Karpas-422 (cell line): Measurements from ENCODE around the gene WDR19. TPM values are rescaled to one million over a fixed set of nuclear protein-coding genes. Genes with fewer than 3 reads are reported as not detected.

ENCODE experiments used
- DNase-seq: peaks from one replicate; pipeline ENCODE4 v3.0.0-alpha.2; 2015
- H2AFZ ChIP-seq: fragments of 200-600 bp; sonication (generic); 2 replicates; pipeline ENCODE4 v1.6.1; 2014; ENCODE audit warnings: antibody characterized with exemption, low read length, mixed read lengths
- H3K27ac ChIP-seq: fragments of 200-600 bp; sonication (generic); 2 replicates; pipeline ENCODE4 v1.5.1; 2014; ENCODE audit warnings: mild to moderate bottlenecking, low read length, moderate library complexity
- H3K27me3 ChIP-seq: fragments of 200-600 bp; sonication (generic); 2 replicates; pipeline ENCODE4 v1.6.1; 2014; ENCODE audit warnings: low read length, mixed read lengths
- H3K36me3 ChIP-seq: fragments of 200-600 bp; sonication (generic); 2 replicates; pipeline ENCODE4 v1.6.1; 2014; ENCODE audit warnings: low read length, mixed read lengths; ENCODE audit not compliant: insufficient read depth
- H3K4me1 ChIP-seq: fragments of 200-600 bp; sonication (generic); 2 replicates; pipeline ENCODE4 v1.6.1; 2014; ENCODE audit warnings: mild to moderate bottlenecking, low read length, mixed read lengths
- H3K4me2 ChIP-seq: fragments of 200-600 bp; sonication (generic); 2 replicates; pipeline ENCODE4 v1.6.1; 2014; ENCODE audit warnings: low read length, low read depth, mild to moderate bottlenecking; ENCODE audit not compliant: poor library complexity, severe bottlenecking
- H3K4me3 ChIP-seq: fragments of 200-600 bp; sonication (generic); 2 replicates; pipeline ENCODE4 v1.5.1; 2014; ENCODE audit warnings: mild to moderate bottlenecking, antibody characterized with exemption, low read length, mixed read lengths
- H3K79me2 ChIP-seq: fragments of 200-600 bp; sonication (generic); 2 replicates; pipeline ENCODE4 v1.6.1; 2014; ENCODE audit warnings: mild to moderate bottlenecking, low read length, mixed read lengths
- H3K9ac ChIP-seq: fragments of 200-600 bp; sonication (generic); 2 replicates; pipeline ENCODE4 v1.6.0; 2014; ENCODE audit warnings: low read length
- H3K9me2 ChIP-seq: fragments of 200-600 bp; sonication (generic), shearing (Covaris generic); replicated peaks from 2 replicates; pipeline ENCODE4 v1.6.0; 2014; ENCODE audit warnings: mild to moderate bottlenecking, low read length, moderate library complexity; ENCODE audit not compliant: insufficient read depth
- H3K9me3 ChIP-seq: fragments of 300-700, 200-600 bp; sonication (generic); 2 replicates; pipeline ENCODE4 v1.6.1; 2014; ENCODE audit warnings: low read length, mixed read lengths
- H4K20me1 ChIP-seq: fragments of 200-600 bp; sonication (generic); 2 replicates; pipeline ENCODE4 v1.6.1; 2014; ENCODE audit warnings: mild to moderate bottlenecking, antibody characterized with exemption, low read length, low read depth; ENCODE audit not compliant: insufficient read depth
- small RNA-seq: library from RNA; depleted of rRNA; stranded (forward); fragments of <200 nt; gene quantifications from one replicate; pipeline ENCODE3, GENCODE V24; 2014
- total RNA-seq: library from RNA; depleted of rRNA; stranded (reverse); fragments of >200 nt; shearing (Covaris generic); gene quantifications from 2 replicates; pipeline ENCODE4 v1.2.3, GENCODE V29; 2014; ENCODE audit warnings: low replicate concordance; rRNA removed

WDR19 gene
- total RNA-seq, 1 experiment from 2014 or later = 160 TPM

DNA sequence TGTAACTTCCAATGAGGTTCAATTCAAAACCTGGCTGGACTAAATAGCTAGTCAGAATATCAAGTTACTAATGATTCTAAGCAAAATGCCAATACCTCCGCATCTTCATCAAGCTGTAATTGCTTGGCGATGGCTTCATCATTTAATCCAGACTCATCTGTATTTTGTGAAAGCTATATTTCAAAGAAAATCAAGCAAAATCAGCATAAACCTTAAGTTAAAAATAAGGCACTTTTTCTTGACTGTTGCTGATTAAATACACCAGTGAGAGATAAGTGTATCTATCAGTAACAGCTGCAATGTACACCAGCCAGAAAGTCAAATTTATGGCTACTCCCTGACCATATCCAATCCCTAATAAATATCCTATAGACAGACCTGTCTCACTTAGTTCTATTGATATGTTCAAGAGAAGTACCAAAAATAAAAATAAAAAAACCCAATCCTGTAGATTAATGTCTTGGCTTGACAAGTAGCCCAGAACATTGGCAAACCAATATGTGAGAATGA lies 144.2 kb downstream of the WDR19 start:
- no peak for DNase-seq
- Histone ChIP-seq H3K9ac (no peak overlapping the region), H3K79me2 (peaks cover 66% of the 10 kb centered on the region), H3K36me3 (peaks cover 53% of the 10 kb centered on the region), H3K27ac (no peak overlapping the region), H3K4me3 (no peak overlapping the region), H3K27me3 (no peaks in the 10 kb centered on the region), H4K20me1 (no peaks in the 10 kb centered on the region), H3K4me2 (no peak overlapping the region), H3K9me2 (no peaks in the 10 kb centered on the region), H3K9me3 (no peaks in the 10 kb centered on the region), H3K4me1 (peaks cover 8% of the 10 kb centered on the region), H2AFZ (no peak overlapping the region)

DNA sequence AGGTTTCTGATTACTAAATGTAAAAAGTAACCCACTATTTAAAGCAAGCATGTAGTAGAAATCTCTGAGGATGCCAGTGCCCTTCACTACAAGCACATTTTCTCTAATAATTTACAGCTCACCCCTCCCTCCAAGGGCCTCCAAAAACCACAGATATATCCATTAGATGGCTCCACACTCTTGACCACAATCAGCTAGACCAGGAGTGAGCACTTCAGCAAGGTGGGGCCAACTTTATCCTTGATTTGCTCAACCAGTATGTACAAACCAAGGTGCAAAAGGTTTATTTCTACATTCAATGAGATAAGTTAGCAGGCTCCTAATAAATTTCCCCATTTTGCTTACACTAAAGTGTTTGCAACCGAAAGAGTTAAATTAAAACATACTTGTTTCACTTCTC lies 148.0 kb downstream of the WDR19 start:
- Histone ChIP-seq H3K27me3 (no peaks in the 10 kb centered on the region), H3K4me2 (no peak overlapping the region), H3K4me1 (no peaks in the 10 kb centered on the region), H3K9ac (no peak overlapping the region), H3K79me2 (peaks cover 88% of the 10 kb centered on the region), H3K4me3 (no peak overlapping the region), H3K36me3 (peaks cover 40% of the 10 kb centered on the region; the same call in 1 of the 2 replicates), H2AFZ (no peak overlapping the region), H3K9me3 (no peaks in the 10 kb centered on the region), H3K27ac (no peak overlapping the region), H4K20me1 (no peaks in the 10 kb centered on the region), H3K9me2 (no peaks in the 10 kb centered on the region)
- no peak for DNase-seq

DNA sequence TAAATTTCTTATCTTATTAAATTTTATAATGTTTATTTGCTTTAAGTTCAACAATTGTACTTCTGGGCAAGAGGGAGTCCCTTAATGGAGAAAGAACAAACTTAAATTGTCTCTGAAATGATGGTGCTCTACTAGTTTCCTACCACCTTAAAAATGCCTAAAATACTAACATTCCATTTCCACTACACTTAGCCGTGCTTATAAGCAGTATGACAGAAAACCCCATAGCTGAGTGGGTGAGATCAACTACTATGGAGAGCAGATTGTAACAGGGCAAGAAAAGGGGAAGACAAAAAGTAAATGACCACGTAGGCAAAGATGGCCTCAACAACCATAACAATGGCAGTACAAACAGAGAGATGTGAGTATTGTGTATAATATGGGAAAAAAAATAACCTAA lies 148.9 kb downstream of the WDR19 start:
- DNase-seq = no peak
- no peak overlapping the region for H3K4me2 ChIP-seq
- H3K4me3 ChIP-seq = no peak overlapping the region
- H4K20me1 ChIP-seq = no peaks in the 10 kb centered on the region
- no peaks in the 10 kb centered on the region for H3K9me2 ChIP-seq
- H3K27me3 ChIP-seq = no peaks in the 10 kb centered on the region
- H3K79me2 ChIP-seq = peaks cover 93% of the 10 kb centered on the region
- H3K36me3 ChIP-seq = peaks cover 33% of the 10 kb centered on the region; the same call in 1 of the 2 replicates
- no peak overlapping the region for H3K27ac ChIP-seq
- no peaks in the 10 kb centered on the region for H3K9me3 ChIP-seq
- H2AFZ ChIP-seq = no peak overlapping the region
- H3K4me1 ChIP-seq = no peaks in the 10 kb centered on the region
- H3K9ac ChIP-seq = no peak overlapping the region

Small RNA genes within 50 kb of the gene (small RNA-seq; reads per million reads assigned to genes)
- gene RNU6-32P = not detected

Other genes starting within 250 kb of the WDR19 start
- gene TMEM156, start 150.1 kb upstream of the WDR19 start, total RNA-seq = 152 and 240 TPM in 2 replicates
- gene KLHL5, start 120.3 kb upstream of the WDR19 start, total RNA-seq = 142 and 147 TPM in 2 replicates
- gene RFC1, start 183.8 kb downstream of the WDR19 start, total RNA-seq = 41.1 and 64.0 TPM in 2 replicates
- not detected in 2 replicates for gene KLB, start 224.4 kb downstream of the WDR19 start, total RNA-seq